Coronary artery (tissue), 2 donors: ENCODE measurements around the gene SUPT4H1.

Experiments used
- DNase-seq: peaks from one replicate; pipeline ENCODE4 v3.0.0-alpha.2; 2017; ENCODE audit warnings: low spot score
- H3K27ac ChIP-seq, 2 donors: fragments of 200-600 bp; sonication (generic); one replicate each; pipeline ENCODE4 v1.5.1; 2016 to 2019
- H3K4me3 ChIP-seq: fragments of 200-600 bp; sonication (generic); 2 replicates; pipeline ENCODE4 v1.5.1; 2016; ENCODE audit warnings: mild to moderate bottlenecking, moderate library complexity
- TF ChIP-seq, protein P1 (sequence below): fragments of 200-600 bp; sonication (generic); IDR thresholded peaks from one replicate; pipeline ENCODE4 v1.5.1; 2019; ENCODE audit warnings: antibody characterized with exemption

The SUPT4H1 gene

DNA sequence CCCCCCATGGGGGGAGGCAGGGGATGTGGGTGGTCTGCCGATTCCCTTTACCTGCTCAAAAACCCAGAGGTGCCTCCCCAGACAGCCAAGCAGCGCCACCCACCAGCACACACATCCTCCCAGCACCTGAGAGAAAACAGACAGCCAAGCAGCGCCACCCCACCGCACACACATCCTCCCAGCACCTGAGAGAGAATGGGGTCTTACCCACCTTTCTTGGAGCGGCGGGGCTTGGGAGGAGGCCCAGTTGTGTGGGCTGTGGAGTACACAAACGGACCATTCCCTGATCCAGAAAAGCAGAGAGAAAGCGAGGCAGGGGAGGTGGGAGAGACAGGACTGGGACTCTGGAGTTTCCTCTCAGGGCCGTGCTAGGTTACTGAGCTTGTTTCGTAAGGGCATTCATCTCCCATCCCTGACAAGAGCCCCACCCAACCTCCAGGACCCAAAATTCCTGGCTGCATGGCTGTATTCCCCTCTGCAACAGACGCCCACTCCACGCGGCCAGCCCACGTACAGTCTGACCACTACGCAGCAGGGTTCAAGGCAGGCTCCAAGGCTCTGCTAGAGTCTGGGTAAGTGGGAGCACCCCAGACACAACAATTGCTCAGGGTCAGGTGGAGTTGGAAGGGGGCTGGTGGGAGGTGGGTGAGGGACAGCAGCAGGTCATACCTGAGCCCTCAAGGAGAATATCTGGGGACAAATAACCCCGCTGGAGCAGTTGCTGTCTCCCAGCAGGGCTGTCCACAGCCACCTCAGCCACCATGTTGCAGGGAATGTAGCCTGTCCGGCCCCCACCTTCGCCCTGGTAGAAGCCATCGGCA lies 45.7 kb downstream of the SUPT4H1 start:
- peak; percentile 43 for DNase-seq
- Histone ChIP-seq H3K27ac (no peak overlapping the region), H3K4me3 (no peak overlapping the region)
- TF ChIP-seq, protein P1, sequence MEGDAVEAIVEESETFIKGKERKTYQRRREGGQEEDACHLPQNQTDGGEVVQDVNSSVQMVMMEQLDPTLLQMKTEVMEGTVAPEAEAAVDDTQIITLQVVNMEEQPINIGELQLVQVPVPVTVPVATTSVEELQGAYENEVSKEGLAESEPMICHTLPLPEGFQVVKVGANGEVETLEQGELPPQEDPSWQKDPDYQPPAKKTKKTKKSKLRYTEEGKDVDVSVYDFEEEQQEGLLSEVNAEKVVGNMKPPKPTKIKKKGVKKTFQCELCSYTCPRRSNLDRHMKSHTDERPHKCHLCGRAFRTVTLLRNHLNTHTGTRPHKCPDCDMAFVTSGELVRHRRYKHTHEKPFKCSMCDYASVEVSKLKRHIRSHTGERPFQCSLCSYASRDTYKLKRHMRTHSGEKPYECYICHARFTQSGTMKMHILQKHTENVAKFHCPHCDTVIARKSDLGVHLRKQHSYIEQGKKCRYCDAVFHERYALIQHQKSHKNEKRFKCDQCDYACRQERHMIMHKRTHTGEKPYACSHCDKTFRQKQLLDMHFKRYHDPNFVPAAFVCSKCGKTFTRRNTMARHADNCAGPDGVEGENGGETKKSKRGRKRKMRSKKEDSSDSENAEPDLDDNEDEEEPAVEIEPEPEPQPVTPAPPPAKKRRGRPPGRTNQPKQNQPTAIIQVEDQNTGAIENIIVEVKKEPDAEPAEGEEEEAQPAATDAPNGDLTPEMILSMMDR, result no peak

DNA sequence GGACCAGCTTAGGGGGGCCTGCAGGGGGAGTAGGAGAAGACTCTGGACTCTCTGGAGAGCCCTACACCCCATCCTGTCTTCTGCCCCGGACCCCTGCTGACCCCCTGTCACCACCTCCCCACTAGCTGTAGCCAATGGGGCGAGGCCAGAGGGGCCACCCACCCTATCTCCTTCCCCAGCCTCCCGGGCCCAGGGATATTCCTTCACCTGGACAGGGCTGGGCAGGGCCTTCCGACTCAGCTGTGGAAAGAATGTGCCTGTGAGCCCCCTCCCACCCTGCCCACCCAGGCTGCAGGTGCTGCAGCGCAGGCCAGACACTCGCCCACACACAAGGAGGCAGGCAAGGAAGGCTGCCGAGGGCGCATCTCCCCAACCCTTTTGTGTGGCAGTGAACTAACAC lies 46.4 kb downstream of the SUPT4H1 start:
- TF ChIP-seq, protein P1, result no peak
- DNase-seq, result peak; percentile 35
- no peak overlapping the region for H3K4me3 ChIP-seq
- H3K27ac ChIP-seq, result no peak overlapping the region

DNA sequence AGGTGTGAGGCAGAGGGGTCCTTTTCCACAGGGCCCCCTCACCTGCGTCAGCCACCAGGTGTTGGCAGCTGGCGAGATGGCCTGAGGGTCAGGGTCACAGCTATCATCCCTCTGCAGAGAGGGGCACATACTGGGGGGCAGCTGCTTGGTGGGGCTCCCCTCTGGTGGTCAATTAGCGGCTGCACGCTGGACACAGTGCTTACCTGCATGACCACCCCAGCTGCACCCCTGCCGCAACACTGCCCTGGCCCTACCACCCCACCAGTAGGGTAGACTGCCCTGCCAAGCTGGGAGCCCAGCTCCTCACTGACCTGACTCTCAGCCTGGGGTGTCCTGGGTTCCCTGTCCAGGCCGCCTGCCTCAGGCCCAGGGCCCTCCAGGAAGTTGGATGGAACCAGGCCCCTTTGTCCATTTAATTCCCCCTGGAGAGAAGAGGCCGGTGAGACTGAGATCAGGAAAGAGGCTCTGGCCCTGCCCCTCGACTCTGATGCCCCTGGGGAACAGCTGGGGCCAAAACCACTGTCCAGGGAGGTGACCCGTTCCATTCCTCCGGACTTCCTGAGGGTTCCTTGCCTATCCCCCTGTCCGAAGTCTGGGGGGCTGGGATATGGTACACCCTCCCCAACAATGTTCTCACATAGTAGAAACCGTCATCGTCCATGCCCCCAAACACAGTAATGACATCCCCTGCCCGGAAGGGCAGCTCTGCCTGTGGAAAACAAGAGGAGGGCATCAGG lies 47.1 kb downstream of the SUPT4H1 start:
- H3K4me3 ChIP-seq, result no peak overlapping the region
- TF ChIP-seq, protein P1, result no peak
- no peak overlapping the region for H3K27ac ChIP-seq
- DNase-seq, result peak; percentile 63

DNA sequence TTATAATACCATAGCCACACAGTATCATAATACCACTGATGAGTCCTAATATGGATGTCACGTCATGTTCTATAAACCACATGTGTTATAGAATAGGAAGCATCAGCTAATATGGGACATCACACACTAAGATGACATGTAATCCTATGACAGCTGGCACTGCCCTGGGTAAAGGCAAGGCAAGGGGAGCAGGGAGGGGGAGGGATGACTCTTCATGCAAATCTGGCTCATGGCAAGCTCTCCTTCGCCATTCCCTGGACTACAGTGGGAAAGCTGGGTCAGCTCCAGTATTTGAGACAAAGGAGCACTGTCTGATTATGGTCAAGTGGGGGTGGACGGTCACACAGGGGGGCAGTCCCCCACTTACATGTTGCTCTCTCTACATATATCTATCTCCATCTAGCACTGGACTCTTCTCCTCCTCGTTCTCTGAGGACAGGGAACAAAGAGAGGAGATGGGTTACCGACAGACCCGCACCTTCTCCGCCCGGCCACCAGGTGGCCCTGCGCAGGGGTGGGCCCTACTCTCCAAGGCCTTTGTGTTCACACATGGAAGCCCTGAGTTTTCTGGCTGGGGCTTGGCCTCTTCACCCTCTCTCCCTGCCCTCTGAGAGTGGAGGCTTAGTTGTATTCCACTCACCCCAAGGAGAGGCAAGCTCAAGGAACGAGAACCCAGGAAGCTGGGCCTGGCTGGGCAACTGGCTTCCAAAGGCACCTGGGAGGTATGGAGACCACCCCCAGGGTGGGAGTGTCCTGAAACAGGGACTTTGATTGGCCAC lies 47.8 kb downstream of the SUPT4H1 start:
- TF ChIP-seq, protein P1, result no peak
- peak; percentile 58 for DNase-seq
- H3K27ac ChIP-seq, result no peak overlapping the region
- H3K4me3 ChIP-seq, result no peak overlapping the region

DNA sequence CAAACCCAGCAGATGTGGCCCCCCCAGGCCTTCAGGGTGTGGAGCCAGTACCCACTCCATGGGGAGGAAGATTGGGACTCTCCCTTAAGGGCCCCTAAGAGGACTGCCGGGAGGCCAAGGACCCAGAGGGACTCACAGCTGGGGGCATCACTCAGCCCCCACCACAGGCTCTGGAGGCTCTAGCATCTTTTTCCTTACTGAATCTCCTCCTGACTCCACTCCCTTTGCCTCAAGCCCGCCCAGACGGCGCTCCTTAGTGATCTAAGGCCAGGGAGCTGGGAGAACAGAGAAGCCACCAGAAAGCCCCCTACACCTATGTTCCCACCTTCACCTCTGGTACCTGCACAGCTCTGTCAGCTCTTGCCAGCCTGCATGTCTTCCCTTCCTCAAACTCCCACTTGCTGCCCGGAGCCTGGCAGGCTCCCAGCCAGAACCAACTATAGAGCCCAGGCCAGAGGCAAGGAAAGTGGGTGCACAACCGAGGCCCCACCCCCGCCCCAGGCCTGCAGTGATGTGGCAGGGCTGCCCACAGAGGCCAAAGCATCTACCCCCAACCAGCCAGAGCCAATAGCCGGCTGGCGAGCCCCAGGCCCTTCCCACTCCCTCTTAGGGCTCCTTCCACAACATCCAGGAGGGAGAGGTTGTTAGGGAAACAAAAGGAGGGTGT lies 48.9 kb downstream of the SUPT4H1 start:
- TF ChIP-seq, protein P1, result no peak
- H3K27ac ChIP-seq, result no peak overlapping the region
- peak; percentile 69 for DNase-seq

DNA sequence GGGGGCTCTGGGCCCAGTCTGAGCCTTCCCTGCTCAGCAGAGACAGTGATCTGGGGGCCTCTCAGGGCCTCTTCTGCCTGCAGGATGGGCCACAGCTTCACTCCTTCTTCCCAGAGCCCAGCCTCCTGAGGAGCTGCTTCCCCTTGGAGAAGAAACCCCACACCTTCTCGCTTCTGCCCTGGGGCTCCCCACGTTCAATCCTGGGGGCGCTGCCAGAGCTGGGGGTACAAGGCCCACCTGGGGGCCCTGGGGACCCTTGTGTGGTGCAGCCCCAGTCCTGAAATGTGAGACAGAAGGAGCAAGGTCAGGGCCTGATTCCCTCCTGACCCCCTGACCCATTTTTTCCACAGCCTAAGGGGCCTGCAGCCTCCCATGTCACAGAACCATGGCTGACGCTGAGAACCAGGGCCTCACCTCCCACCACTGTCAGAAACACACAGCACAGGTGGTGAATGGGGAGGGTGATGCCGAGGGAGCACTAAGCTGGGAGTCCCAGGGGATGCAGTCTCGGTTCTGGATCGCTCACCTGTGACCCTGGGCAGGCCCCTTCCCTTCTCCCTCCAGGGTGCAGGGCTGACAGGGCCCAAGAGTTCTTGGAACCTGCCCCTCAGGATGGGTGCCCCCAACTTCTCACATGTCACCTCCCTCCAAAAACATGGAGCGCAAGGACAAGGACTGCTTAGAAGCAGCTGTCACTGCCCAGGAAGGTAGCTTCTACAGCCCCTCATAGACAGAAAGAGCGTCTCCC lies 49.7 kb downstream of the SUPT4H1 start:
- DNase-seq, result no peak
- TF ChIP-seq, protein P1, result no peak
- H3K27ac ChIP-seq, result no peak overlapping the region
- H3K4me3 ChIP-seq, result no peak overlapping the region

More for the DNA sequence above, 48.9 kb downstream of the SUPT4H1 start:
- H3K4me3 ChIP-seq, result no peak overlapping the region
